Heart left ventricle (tissue), 13 donors: Measurements from ENCODE around the gene CRYBB2.

ENCODE experiments used
- POLR2A ChIP-seq, 2 donors: fragments of 450-650 bp; IDR thresholded peaks; one replicate each; pipeline ENCODE4 v1.6.1; 2017; ENCODE audit warnings: antibody characterized with exemption in 2 of 2, mild to moderate bottlenecking in 2 of 2, moderate library complexity in 2 of 2
- TF ChIP-seq, protein P1 (sequence below), 12 donors: fragments of 200-600 bp; sonication (generic) in 4 of 12; IDR thresholded peaks; one replicate each; pipeline versions ENCODE4 v1.5.0 to v1.8.0; 2018 to 2022; ENCODE audit warnings: antibody characterized with exemption in 12 of 12, mild to moderate bottlenecking in 5 of 12
- donor health status: ischemic (EF 13 %, LVEDD 7.1; RV severe dilation, severe dysfunction).
- donor health status: DM: no; HTN: yes; CAD: no.
- donor health status: DM: no; HTN: no; CAD: no.
- donor health status: ischemic (EF 25% LVEDD 6.9; RV normal size, moderate dysfunction).
- donor health status: ischemic (EF 25% LVEDD 5.7; RV mildly dilated, moderate dysfunction).
- donor health status: ischemic (EF 35%, LVEDD 5.7; RV mildly dilated, moderate dysfunction).
- donor health status: nonischemic (EF 11% LVEDD 7.7; RV severe dilation, severe dysfunction).
- donor health status: DM: yes; HTN: yes; CAD: no.
- donor health status: PGD.
- donor health status: ischemic (EF 29% LVEDD 5.4; RV normal size, mild dysfunction).
- donor health status: nonischemic (EF 23%, LVEDD 6.1; RV moderate dilation, normal function).

DNA sequence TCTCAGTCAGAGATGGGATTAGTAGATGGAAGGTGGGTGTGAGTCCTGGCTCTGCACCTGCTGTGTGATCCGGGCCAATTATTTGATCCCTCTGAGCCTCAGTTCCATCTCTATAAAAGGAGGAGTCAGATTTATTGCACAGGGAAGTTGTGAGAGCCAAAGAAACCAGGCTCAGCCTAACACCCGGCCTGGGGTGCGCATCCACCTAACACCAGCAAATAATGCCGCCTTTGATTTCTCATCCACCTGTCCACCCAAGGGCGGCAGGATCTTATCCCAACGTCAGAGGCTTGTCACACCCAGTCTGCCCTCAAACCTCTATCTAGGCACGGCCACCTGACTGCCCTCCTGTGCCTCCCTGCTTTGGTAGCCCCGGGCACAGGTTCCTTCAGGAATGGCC, 2.4 kb downstream of the CRYBB2 start:
- TF ChIP-seq, protein P1, sequence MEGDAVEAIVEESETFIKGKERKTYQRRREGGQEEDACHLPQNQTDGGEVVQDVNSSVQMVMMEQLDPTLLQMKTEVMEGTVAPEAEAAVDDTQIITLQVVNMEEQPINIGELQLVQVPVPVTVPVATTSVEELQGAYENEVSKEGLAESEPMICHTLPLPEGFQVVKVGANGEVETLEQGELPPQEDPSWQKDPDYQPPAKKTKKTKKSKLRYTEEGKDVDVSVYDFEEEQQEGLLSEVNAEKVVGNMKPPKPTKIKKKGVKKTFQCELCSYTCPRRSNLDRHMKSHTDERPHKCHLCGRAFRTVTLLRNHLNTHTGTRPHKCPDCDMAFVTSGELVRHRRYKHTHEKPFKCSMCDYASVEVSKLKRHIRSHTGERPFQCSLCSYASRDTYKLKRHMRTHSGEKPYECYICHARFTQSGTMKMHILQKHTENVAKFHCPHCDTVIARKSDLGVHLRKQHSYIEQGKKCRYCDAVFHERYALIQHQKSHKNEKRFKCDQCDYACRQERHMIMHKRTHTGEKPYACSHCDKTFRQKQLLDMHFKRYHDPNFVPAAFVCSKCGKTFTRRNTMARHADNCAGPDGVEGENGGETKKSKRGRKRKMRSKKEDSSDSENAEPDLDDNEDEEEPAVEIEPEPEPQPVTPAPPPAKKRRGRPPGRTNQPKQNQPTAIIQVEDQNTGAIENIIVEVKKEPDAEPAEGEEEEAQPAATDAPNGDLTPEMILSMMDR (IDR thresholded peaks at IDR 0.05) = no peak
- no peak for TF ChIP-seq POLR2A (IDR thresholded peaks at IDR 0.05)
